ENCODE results near the gene CHCHD3. TPM values are rescaled to one million over a fixed set of nuclear protein-coding genes. Genes with fewer than 3 reads are reported as not detected.

Gene CHCHD3
- total RNA-seq, 1 donor from 2014 or later: 71.0 TPM

DNA sequence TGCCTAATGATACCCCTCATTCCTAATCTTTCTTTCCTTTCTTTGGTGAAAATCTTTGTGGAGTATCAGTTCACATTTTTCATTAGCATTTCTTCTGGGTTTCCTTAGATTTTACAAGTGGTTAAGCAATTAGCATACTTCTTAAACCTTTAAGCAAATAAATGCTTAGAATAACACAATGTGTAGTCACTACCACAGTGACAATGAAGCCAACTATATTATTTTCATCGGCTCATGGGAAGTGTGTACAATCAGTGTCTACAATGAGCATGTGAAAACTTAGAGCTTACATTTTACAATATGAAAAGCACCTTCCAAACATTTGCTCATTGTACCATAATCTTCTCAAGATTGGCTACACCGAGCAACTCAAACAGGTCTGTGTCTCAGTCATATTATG, 329.5 kb downstream of the CHCHD3 start:
- TF ChIP-seq, protein P1, sequence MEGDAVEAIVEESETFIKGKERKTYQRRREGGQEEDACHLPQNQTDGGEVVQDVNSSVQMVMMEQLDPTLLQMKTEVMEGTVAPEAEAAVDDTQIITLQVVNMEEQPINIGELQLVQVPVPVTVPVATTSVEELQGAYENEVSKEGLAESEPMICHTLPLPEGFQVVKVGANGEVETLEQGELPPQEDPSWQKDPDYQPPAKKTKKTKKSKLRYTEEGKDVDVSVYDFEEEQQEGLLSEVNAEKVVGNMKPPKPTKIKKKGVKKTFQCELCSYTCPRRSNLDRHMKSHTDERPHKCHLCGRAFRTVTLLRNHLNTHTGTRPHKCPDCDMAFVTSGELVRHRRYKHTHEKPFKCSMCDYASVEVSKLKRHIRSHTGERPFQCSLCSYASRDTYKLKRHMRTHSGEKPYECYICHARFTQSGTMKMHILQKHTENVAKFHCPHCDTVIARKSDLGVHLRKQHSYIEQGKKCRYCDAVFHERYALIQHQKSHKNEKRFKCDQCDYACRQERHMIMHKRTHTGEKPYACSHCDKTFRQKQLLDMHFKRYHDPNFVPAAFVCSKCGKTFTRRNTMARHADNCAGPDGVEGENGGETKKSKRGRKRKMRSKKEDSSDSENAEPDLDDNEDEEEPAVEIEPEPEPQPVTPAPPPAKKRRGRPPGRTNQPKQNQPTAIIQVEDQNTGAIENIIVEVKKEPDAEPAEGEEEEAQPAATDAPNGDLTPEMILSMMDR (conservative IDR thresholded peaks at IDR 0.05): no peak
- peaks cover 11% of the 10 kb centered on the region for H3K4me1 Mint-ChIP-seq (ENCODE audit: unreplicated experiment)
- no peaks in the 10 kb centered on the region for H3K36me3 Mint-ChIP-seq
- no peaks in the 10 kb centered on the region for H3K9me3 Mint-ChIP-seq
- no peak for DNase-seq (ENCODE audit: extremely low spot score, unreplicated experiment)
- no peak overlapping the region for H3K4me3 Mint-ChIP-seq
- H3K27ac Mint-ChIP-seq: no peak overlapping the region
- peaks cover 14% of the 10 kb centered on the region for H3K27me3 Mint-ChIP-seq

GRCh38 chr7:132751244-132751647, 330.6 kb downstream of the CHCHD3 start:
- no peak for DNase-seq (ENCODE audit: extremely low spot score, unreplicated experiment)
- TF ChIP-seq, protein P1 (conservative IDR thresholded peaks at IDR 0.05): no peak
- Mint-ChIP-seq H3K9me3 (no peaks in the 10 kb centered on the region), H3K36me3 (no peaks in the 10 kb centered on the region), H3K4me1 (ENCODE audit: unreplicated experiment) (peaks cover 4% of the 10 kb centered on the region), H3K27ac (no peak overlapping the region), H3K27me3 (peaks cover 14% of the 10 kb centered on the region), H3K4me3 (no peak overlapping the region)

DNA sequence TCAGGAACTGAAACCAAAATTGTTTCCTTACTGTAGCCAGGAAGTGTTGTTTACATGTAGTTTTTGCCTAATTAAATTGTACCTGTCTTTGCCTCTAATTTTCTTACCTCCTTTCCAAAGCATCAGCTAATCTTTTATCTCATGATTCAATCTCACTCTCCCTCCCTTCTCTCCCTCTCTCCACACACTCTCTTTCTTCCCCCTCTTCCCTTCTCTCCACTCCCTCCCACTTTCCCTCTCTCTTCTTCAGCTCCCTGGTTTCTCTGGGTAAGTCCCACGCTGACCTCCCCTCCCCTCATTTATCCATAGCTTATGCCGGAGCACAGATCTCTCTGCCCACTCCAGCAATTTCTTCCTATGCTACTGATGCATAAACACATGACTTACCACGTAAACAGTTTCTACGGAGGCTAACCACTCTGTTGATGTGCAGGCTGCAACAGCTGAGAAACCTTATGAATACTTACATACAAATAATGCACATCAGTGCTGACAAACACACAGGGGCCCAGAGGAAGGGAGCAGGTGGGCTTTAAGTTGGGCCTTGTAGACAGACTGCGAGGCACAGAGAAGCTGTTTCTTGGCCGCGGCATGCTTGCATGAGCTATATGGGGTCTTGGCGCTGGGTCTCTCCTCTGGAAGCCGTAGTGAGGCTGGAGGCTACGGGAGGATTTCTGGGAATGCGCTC, 331.2 kb downstream of the CHCHD3 start:
- Mint-ChIP-seq H3K9me3 (no peaks in the 10 kb centered on the region), H3K36me3 (no peaks in the 10 kb centered on the region), H3K27me3 (peaks cover 14% of the 10 kb centered on the region), H3K4me1 (ENCODE audit: unreplicated experiment) (peaks cover 4% of the 10 kb centered on the region), H3K4me3 (no peak overlapping the region), H3K27ac (no peak overlapping the region)
- TF ChIP-seq, protein P1 (conservative IDR thresholded peaks at IDR 0.05): no peak
- DNase-seq (ENCODE audit: extremely low spot score, unreplicated experiment): no peak

GRCh38 chr7:132750096-132750495, 331.8 kb downstream of the CHCHD3 start:
- TF ChIP-seq, protein P1 (conservative IDR thresholded peaks at IDR 0.05): no peak
- H3K9me3 Mint-ChIP-seq: no peaks in the 10 kb centered on the region
- no peak overlapping the region for H3K27ac Mint-ChIP-seq
- peaks cover 14% of the 10 kb centered on the region for H3K27me3 Mint-ChIP-seq
- no peak overlapping the region for H3K4me3 Mint-ChIP-seq
- H3K4me1 Mint-ChIP-seq (ENCODE audit: unreplicated experiment): peaks cover 4% of the 10 kb centered on the region
- H3K36me3 Mint-ChIP-seq: no peaks in the 10 kb centered on the region
- DNase-seq (ENCODE audit: extremely low spot score, unreplicated experiment): peak; percentile 53

- H3K4me3 Mint-ChIP-seq: no peak overlapping the region
- peaks cover 17% of the 10 kb centered on the region for H3K27me3 Mint-ChIP-seq
- TF ChIP-seq, protein P1 (conservative IDR thresholded peaks at IDR 0.05): no peak
- no peaks in the 10 kb centered on the region for H3K9me3 Mint-ChIP-seq
- no peaks in the 10 kb centered on the region for H3K36me3 Mint-ChIP-seq
- H3K27ac Mint-ChIP-seq: no peak overlapping the region
- no peaks in the 10 kb centered on the region for H3K4me1 Mint-ChIP-seq (ENCODE audit: unreplicated experiment)
- no peak for DNase-seq (ENCODE audit: extremely low spot score, unreplicated experiment)
These were observed 336.4 kb downstream of the CHCHD3 start for GRCh38 chr7:132745510-132745909.
